Neuronal stem cell (in vitro differentiated cells): ENCODE data around the gene NLRP5.
A peak's percentile ranks its signal among the peaks of the same experiment; 100 is the strongest.

Source experiments
- DNase-seq: peaks from one replicate; pipeline ENCODE4 v3.0.0-alpha.2; 2013; ENCODE audit warnings: low spot score
- H2AFZ ChIP-seq: one replicate; pipeline ENCODE4 v1.6.1; 2013; ENCODE audit warnings: mild to moderate bottlenecking, low read length, inconsistent platforms
- H2AK5ac ChIP-seq: 2 replicates; pipeline ENCODE4 v1.6.1; 2013; ENCODE audit warnings: low read depth, mild to moderate bottlenecking, inconsistent platforms, low read length, moderate library complexity, mixed read lengths
- H2BK120ac ChIP-seq: 2 replicates; pipeline ENCODE4 v1.6.1; 2013; ENCODE audit warnings: low read depth, mild to moderate bottlenecking, inconsistent platforms, low read length, moderate library complexity, mixed read lengths
- H2BK12ac ChIP-seq: one replicate; pipeline ENCODE4 v1.6.1; 2013; ENCODE audit warnings: low read length, inconsistent platforms
- H2BK15ac ChIP-seq: 2 replicates; pipeline ENCODE4 v1.6.1; 2013; ENCODE audit warnings: mild to moderate bottlenecking, low read length, inconsistent platforms, mixed read lengths
- H2BK5ac ChIP-seq: one replicate; pipeline ENCODE4 v1.6.1; 2013; ENCODE audit warnings: inconsistent platforms, mild to moderate bottlenecking, low read length, moderate library complexity
- H3K14ac ChIP-seq: one replicate; pipeline ENCODE4 v1.6.1; 2013; ENCODE audit warnings: low read length, inconsistent platforms
- H3K18ac ChIP-seq: 2 replicates; pipeline ENCODE4 v1.6.1; 2013; ENCODE audit warnings: low read length, inconsistent platforms
- H3K23ac ChIP-seq: 2 replicates; pipeline ENCODE4 v1.6.1; 2013; ENCODE audit warnings: low read depth, mild to moderate bottlenecking, mixed read lengths, low read length, inconsistent platforms; ENCODE audit not compliant: poor library complexity
- H3K27ac ChIP-seq: replicated peaks from 3 replicates; pipeline ENCODE4 v1.5.1; 2013; ENCODE audit warnings: low read length, inconsistent platforms
- H3K27me3 ChIP-seq, 3 experiments: 2 replicates each; pipeline ENCODE4 v1.6.1; 2013; ENCODE audit warnings: low read length in 3 of 3, mild to moderate bottlenecking in 2 of 3, inconsistent platforms in 1 of 3, low read depth in 1 of 3, mixed read lengths in 1 of 3, moderate library complexity in 1 of 3; ENCODE audit not compliant: control insufficient read depth in 3 of 3, insufficient read depth in 3 of 3
- H3K36me3 ChIP-seq, 2 donors: replicated peaks in 1 of 2; 2 replicates each; pipeline ENCODE4 v1.6.1; 2013; ENCODE audit warnings: low read length in 2 of 2; ENCODE audit not compliant: control insufficient read depth in 2 of 2, insufficient read depth in 2 of 2
- H3K4ac ChIP-seq: 2 replicates; pipeline ENCODE4 v1.6.1; 2013; ENCODE audit warnings: inconsistent platforms, mild to moderate bottlenecking, low read length, moderate library complexity
- H3K4me1 ChIP-seq, 2 donors: 1 replicate in 1 of 2; 2 replicates in 1 of 2; pipeline ENCODE4 v1.6.1; 2013; ENCODE audit warnings: low read length in 2 of 2, low read depth in 1 of 2; ENCODE audit not compliant: control insufficient read depth in 2 of 2, insufficient read depth in 1 of 2
- H3K4me2 ChIP-seq: one replicate; pipeline ENCODE4 v1.6.1; 2013; ENCODE audit warnings: mild to moderate bottlenecking, low read length, inconsistent platforms; ENCODE audit not compliant: insufficient read depth, poor library complexity, severe bottlenecking
- H3K4me3 ChIP-seq, 2 donors: 2 replicates each; pipeline ENCODE4 v1.5.1; 2013; ENCODE audit warnings: low read length in 2 of 2, mild to moderate bottlenecking in 2 of 2, inconsistent platforms in 1 of 2, moderate library complexity in 1 of 2
- H3K79me1 ChIP-seq: one replicate; pipeline ENCODE4 v1.6.1; 2013; ENCODE audit warnings: low read depth, mild to moderate bottlenecking, inconsistent platforms, low read length, moderate library complexity
- H3K9ac ChIP-seq: one replicate; pipeline ENCODE4 v1.6.1; 2013; ENCODE audit warnings: mild to moderate bottlenecking, low read depth, low read length, inconsistent platforms; ENCODE audit not compliant: poor library complexity
- H3K9me3 ChIP-seq, 2 donors: replicated peaks in 1 of 2; 2 replicates each; pipeline versions ENCODE3 to v1.6.1; 2013; ENCODE audit warnings: low read length in 2 of 2, mild to moderate bottlenecking in 2 of 2, inconsistent platforms in 1 of 2, low read depth in 1 of 2, mixed read lengths in 1 of 2, moderate library complexity in 1 of 2; ENCODE audit not compliant: control insufficient read depth in 2 of 2, insufficient read depth in 1 of 2
- H4K8ac ChIP-seq: one replicate; pipeline ENCODE4 v1.6.1; 2013; ENCODE audit warnings: low read depth, mild to moderate bottlenecking, inconsistent platforms, low read length, moderate library complexity
- H4K91ac ChIP-seq: one replicate; pipeline ENCODE4 v1.6.1; 2013; ENCODE audit warnings: low read length, low read depth, mild to moderate bottlenecking, inconsistent platforms; ENCODE audit not compliant: poor library complexity
- WGBS, 2 donors: extraction: QIAGEN DNeasy Blood & Tissue Kit; methylation state at CpG; one replicate each; pipeline ENCODE4 v1.1.7; 2013; ENCODE audit warnings: missing lambda C conversion rate in 2 of 2, mixed read lengths in 1 of 2; ENCODE audit not compliant: insufficient read length in 2 of 2, insufficient replicate concordance in 1 of 2; ENCODE audit errors: extremely low coverage in 2 of 2; 5-methylcytosine and 5-hydroxymethylcytosine counted together

The NLRP5 gene

DNA sequence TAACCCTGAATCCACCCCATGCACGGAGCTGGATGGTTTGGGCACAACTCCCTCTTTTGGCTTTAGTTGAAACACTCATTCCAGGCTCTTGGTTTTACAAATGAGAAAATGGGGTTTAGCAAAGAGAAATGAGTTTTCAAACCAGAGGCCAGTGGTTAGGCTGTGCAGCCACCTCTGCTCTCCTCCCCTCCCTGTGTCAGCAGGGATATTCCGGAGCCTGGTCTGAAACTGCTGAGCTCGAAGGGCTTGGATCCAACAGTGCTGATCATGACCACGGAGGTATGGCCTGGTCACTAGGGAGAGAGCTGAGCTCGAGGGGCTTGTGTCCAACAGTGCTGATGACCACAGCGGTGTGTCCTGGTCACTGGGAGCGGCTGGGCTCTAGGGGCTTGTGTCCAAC, 93.0 kb downstream of the NLRP5 start:
- Histone ChIP-seq H4K8ac (no peak overlapping the region), H3K18ac (no peak overlapping the region), H2BK12ac (no peak overlapping the region), H3K4me2 (no peak overlapping the region), H2BK120ac (no peak overlapping the region), H3K14ac (no peak overlapping the region), H3K23ac (no peak overlapping the region), H2BK15ac (no peak overlapping the region), H3K4me3 (no peak overlapping the region), H2AFZ (no peak overlapping the region), H2BK5ac (no peak overlapping the region), H3K4ac (no peak overlapping the region), H3K27ac (no peak overlapping the region), H3K79me1 (peaks cover 2% of the 10 kb centered on the region), H3K9me3 (no peaks in the 10 kb centered on the region), H3K36me3 (no peaks in the 10 kb centered on the region), H3K4me1 (peaks cover 5% of the 10 kb centered on the region in 2 donors), H3K9ac (no peak overlapping the region), H4K91ac (no peak overlapping the region), H2AK5ac (peak overlapping the region; percentile 19), H3K27me3 (no peaks in the 10 kb centered on the region)
- no peak for DNase-seq
- WGBS, 2 donors: no CpG with 5 or more reads among the region's 7 CpGs

DNA sequence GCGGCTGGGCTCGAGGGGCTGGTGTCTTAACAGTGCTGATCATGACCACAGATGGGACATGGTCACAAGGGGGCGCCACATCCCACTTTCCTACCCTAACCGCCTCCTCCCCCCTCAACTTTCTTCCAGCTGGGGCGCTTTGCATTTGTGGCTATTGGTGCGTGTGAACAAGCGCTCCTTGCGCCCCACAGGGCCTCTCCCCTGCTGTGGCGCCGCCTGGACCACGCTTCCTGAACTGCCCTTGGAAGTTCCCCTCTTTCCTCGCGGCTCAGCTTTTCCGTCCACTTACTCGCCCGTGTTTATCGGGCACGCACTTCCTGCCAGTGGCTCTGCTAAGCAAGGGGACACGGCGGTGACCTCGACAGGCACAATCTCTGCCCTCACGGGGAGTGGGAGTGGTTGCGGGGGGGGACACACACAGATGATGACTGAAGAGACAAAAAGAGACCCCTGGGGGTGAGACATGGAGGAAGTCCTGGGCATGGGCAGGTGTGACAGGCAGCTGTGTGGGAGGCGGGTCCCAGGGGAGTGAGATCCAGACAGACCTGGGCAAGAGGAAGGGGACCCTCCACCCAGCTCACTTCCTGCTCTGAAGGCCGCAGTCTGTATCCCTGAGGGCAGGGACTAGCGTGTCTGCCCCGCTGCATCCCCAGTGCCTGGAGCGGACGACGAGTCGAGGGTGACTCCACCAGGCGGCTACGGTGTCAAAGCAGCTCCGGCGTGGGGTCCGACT, 94.3 kb downstream of the NLRP5 start:
- H2BK15ac ChIP-seq: peak overlapping the region; percentile 74
- H3K4me3 ChIP-seq: peak overlapping the region; percentile 20 to 74
- peak; percentile 82 for DNase-seq
- H3K9me3 ChIP-seq: no peaks in the 10 kb centered on the region
- no peak overlapping the region for H2AK5ac ChIP-seq
- H3K4me2 ChIP-seq: peak overlapping the region; percentile 89
- no peak overlapping the region for H2BK5ac ChIP-seq
- H4K8ac ChIP-seq: no peak overlapping the region
- H3K4ac ChIP-seq: no peak overlapping the region
- H2AFZ ChIP-seq: peak overlapping the region; percentile 85
- H3K9ac ChIP-seq: peak overlapping the region; percentile 78
- no peaks in the 10 kb centered on the region for H3K27me3 ChIP-seq
- peaks cover 2% of the 10 kb centered on the region for H3K79me1 ChIP-seq
- H3K14ac ChIP-seq: peak overlapping the region; percentile 96
- H3K27ac ChIP-seq: no peak overlapping the region
- no peak overlapping the region for H4K91ac ChIP-seq
- peak overlapping the region; percentile 44 for H3K23ac ChIP-seq
- H2BK120ac ChIP-seq: no peak overlapping the region
- H3K36me3 ChIP-seq: peaks cover 0 to 7% of the 10 kb centered on the region in 2 donors
- peaks cover 7 to 12% of the 10 kb centered on the region in 2 donors for H3K4me1 ChIP-seq
- peak overlapping the region; percentile 69 for H3K18ac ChIP-seq
- peak overlapping the region; percentile 88 for H2BK12ac ChIP-seq
- no CpG with 5 or more reads among the region's 36 CpGs for WGBS, 2 donors

DNA sequence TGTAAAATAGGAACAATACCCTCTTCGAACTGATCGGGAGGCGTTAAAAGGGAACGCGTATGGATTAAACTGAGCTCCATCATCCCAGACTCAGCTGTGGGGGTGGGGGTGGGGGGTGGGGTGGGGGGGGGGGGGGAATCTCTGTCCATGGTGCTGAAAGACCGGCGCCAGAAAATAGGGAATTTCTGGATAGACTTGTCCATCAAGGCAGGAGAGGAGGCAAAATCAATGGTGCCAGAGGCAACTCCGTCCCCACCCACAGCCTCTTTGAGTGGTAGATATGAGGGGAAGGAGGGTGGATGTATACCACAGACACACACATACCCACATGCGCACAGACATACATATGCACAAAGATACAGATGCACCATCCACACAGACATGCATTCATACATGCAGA, 97.1 kb downstream of the NLRP5 start:
- H3K4me3 ChIP-seq: no peak overlapping the region
- WGBS, 2 donors: no CpG with 5 or more reads among the region's 9 CpGs
- H3K4me1 ChIP-seq: peaks cover 7 to 12% of the 10 kb centered on the region in 2 donors
- no peak overlapping the region for H3K4ac ChIP-seq
- no peaks in the 10 kb centered on the region for H3K9me3 ChIP-seq
- no peaks in the 10 kb centered on the region for H3K27me3 ChIP-seq
- H2AFZ ChIP-seq: no peak overlapping the region
- H2BK12ac ChIP-seq: no peak overlapping the region
- no peak overlapping the region for H3K27ac ChIP-seq
- H2AK5ac ChIP-seq: no peak overlapping the region
- no peak overlapping the region for H3K4me2 ChIP-seq
- no peak for DNase-seq
- no peak overlapping the region for H2BK120ac ChIP-seq
- no peak overlapping the region for H2BK15ac ChIP-seq
- H3K36me3 ChIP-seq: peaks cover 3 to 18% of the 10 kb centered on the region in 2 donors
- no peak overlapping the region for H3K14ac ChIP-seq
- H2BK5ac ChIP-seq: no peak overlapping the region
- H3K79me1 ChIP-seq: peaks cover 2% of the 10 kb centered on the region
- no peak overlapping the region for H3K9ac ChIP-seq
- H3K18ac ChIP-seq: no peak overlapping the region
- H4K91ac ChIP-seq: no peak overlapping the region
- no peak overlapping the region for H3K23ac ChIP-seq
- no peak overlapping the region for H4K8ac ChIP-seq

DNA sequence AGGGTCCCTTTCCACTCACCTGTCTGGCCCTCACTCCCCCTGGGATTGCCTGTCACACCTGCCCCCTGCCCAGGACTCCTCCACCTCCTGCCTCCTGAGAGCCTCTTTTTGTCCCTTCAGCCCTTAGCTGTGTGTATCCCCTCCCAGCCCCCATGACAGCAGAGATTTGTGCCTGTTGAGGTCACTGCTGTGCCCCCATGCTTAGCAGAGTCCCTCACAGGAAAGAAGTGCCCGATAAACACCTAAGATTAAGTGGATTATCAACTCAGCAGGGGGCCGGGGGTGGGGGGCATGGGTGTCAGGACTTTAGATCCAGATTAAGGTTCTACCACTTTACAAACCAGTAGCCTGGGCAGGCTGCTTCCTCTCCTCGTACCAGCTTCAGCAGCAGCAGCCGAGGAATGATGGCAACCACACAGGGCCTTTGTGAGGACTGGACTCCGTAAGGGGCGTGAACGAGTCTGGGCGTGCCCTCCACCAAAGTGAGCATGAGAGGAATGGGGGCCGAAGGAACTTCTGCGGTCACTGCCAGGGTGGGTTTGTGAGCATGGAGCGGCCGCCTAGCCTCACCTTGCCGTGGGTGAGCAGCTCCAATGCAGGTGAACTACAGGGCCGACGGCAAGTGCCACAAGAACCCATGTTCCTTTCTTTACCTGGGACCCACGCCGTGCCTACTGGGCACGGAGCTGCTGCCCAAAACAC, 98.4 kb downstream of the NLRP5 start:
- Histone ChIP-seq H3K36me3 (peaks cover 8 to 31% of the 10 kb centered on the region in 2 donors), H3K27me3 (no peaks in the 10 kb centered on the region), H3K14ac (no peak overlapping the region), H3K9ac (peak overlapping the region; percentile 53), H4K91ac (no peak overlapping the region), H3K9me3 (no peaks in the 10 kb centered on the region), H4K8ac (no peak overlapping the region), H3K4me1 (peaks cover 7 to 12% of the 10 kb centered on the region in 2 donors), H2BK5ac (peak overlapping the region; percentile 16), H2BK120ac (no peak overlapping the region), H2AK5ac (no peak overlapping the region), H2BK12ac (no peak overlapping the region), H3K4ac (no peak overlapping the region), H3K4me2 (no peak overlapping the region), H3K79me1 (peaks cover 5% of the 10 kb centered on the region), H2AFZ (no peak overlapping the region), H2BK15ac (no peak overlapping the region), H3K18ac (no peak overlapping the region), H3K4me3 (no peak overlapping the region), H3K27ac (peak overlapping the region; percentile 9), H3K23ac (no peak overlapping the region)
- DNase-seq: no peak
- no CpG with 5 or more reads among the region's 18 CpGs for whole genome bisulfite sequencing, 2 donors
